Measurements from ENCODE around the gene PHLDA1.

PHLDA1 gene

DNA sequence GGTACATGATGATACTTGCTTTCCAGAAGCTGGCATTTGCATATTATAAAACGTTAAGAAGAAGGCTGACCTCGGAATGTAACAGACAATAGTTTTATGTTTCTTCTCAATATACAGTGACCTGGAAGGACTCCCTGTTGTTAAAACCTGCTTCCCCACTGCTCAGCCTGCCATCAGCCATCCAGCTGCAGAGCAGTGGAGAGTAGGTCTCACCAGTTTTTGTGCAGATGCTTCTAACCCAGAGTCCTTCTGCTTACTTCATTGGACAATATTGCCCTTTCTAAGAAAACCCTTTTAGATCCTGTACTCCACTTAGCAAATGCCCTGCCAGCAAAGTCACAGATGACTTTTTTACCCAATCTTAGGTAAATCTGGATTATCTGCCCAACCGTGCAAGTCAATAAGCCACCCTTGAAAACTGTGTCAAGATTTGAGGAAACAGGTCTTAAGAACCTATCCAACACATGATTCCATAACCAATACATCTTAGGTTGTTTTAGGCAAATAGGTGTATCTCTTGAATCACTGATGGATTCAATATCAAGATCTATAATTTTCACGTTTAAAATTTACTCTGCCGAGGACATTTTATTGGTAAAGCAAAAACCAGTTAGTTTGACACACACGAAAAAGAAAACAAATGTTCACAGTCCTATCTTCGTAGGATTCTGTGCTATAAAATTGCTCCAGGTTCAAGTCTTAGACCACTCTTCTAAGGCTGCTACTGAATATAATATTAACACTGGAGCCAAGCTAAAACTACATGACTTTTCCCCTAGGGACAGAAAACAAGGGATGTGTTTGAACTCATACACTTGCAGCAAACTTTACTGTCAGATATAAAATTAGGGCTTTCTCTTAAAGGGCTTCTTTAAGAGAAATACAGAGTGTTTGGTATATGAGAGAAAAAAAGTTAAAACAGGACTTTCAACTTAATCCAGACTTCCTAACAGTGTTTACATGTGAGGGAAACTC is 5.7 kb downstream of the PHLDA1 start:
- Histone ChIP-seq H3K4me3 (ENCODE audit: low read length) (no peak overlapping the region), H3K27me3 (replicated peaks; ENCODE audit: control insufficient read depth, insufficient read depth, low read length) (no peaks in the 10 kb centered on the region), H3K9me3 (ENCODE audit: control insufficient read depth, low read length) (no peaks in the 10 kb centered on the region), H3K36me3 (ENCODE audit: control insufficient read depth, insufficient read depth, low read length, severe bottlenecking) (no peaks in the 10 kb centered on the region), H3K4me1 (ENCODE audit: control insufficient read depth, insufficient read depth, low read length) (peaks cover 29% of the 10 kb centered on the region), H3K9ac (ENCODE audit: low read length) (no peak overlapping the region)
- peak; percentile 31 for DNase-seq (ENCODE audit: low read depth)

DNA sequence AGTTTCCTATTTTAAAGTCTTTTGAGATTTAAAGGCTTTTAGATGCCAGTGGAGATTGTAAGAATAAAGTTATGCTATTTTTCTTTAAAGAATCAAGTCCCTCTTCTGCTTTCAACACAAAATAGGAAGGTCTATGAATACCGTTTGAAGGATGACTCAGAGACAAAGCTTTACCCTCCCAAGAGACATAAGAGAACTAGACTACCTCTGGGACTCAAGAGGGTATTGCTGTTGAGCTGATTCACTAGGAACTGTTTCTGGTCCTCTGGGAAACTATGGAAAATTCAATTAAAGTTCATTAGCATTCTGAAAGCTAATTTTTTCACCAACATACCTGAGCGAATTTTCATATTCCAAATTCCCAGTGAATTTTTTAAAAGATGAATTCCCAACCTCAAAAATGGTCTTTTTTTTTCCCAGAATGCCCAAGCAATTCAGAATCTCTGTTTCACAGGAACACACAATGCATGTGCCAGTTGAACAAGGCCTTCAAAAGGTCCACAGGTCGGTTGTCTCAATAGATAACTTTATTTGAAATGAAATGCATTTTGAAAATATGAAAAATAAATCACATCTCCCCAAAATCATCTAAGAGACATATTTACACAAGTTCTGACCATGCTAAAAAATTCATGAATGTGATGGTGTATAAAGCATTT is 6.5 kb downstream of the PHLDA1 start:
- Histone ChIP-seq H3K4me3 (ENCODE audit: low read length) (no peak overlapping the region), H3K36me3 (ENCODE audit: control insufficient read depth, insufficient read depth, low read length, severe bottlenecking) (no peaks in the 10 kb centered on the region), H3K9ac (ENCODE audit: low read length) (no peak overlapping the region), H3K27me3 (replicated peaks; ENCODE audit: control insufficient read depth, insufficient read depth, low read length) (no peaks in the 10 kb centered on the region), H3K4me1 (ENCODE audit: control insufficient read depth, insufficient read depth, low read length) (peaks cover 38% of the 10 kb centered on the region), H3K9me3 (ENCODE audit: control insufficient read depth, low read length) (no peaks in the 10 kb centered on the region)
- peak; percentile 77 for DNase-seq (ENCODE audit: low read depth)

- no peaks in the 10 kb centered on the region for H3K9me3 ChIP-seq (ENCODE audit: control insufficient read depth, low read length)
- H3K27me3 ChIP-seq (replicated peaks; ENCODE audit: control insufficient read depth, insufficient read depth, low read length): no peaks in the 10 kb centered on the region
- H3K4me1 ChIP-seq (ENCODE audit: control insufficient read depth, insufficient read depth, low read length): peaks cover 41% of the 10 kb centered on the region
- no peak overlapping the region for H3K4me3 ChIP-seq (ENCODE audit: low read length)
- H3K36me3 ChIP-seq (ENCODE audit: control insufficient read depth, insufficient read depth, low read length, severe bottlenecking): no peaks in the 10 kb centered on the region
- no peak for DNase-seq (ENCODE audit: low read depth)
- no peak overlapping the region for H3K9ac ChIP-seq (ENCODE audit: low read length)
Observed at GRCh38 chr12:76024102-76024781, 7.3 kb downstream of the PHLDA1 start.

DNA sequence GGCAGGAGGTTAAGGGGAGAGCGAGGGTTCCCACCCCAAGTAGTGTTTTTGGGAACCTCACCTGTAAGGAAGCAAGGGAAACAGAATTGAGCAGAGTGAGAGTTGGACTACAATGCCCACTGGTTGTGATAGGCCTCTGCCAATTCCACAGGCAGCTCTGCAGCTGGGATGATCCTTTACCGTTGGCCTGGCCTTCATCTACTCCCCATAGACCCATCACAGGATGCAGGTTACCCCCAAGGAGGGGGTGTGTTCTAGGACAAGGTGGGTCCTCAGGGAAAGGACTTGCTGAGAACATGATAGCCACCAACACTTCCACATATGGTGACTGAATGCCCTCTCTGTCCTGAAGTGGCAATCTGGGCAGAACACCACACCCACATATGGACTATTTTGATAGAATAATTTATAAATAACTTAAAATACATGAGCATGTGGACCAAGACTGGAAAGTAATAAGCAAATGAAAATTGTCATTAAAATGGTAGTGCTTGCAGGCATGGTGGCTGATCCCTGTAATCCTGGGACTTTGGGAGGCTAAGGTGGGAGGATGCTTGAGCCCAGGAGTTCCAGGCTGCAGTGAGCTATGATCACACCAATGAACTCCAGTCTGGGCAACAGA is 8.4 kb downstream of the PHLDA1 start:
- H3K4me3 ChIP-seq (ENCODE audit: low read length): no peak overlapping the region
- H3K27me3 ChIP-seq (replicated peaks; ENCODE audit: control insufficient read depth, insufficient read depth, low read length): no peaks in the 10 kb centered on the region
- no peak overlapping the region for H3K9ac ChIP-seq (ENCODE audit: low read length)
- no peaks in the 10 kb centered on the region for H3K36me3 ChIP-seq (ENCODE audit: control insufficient read depth, insufficient read depth, low read length, severe bottlenecking)
- no peak for DNase-seq (ENCODE audit: low read depth)
- no peaks in the 10 kb centered on the region for H3K9me3 ChIP-seq (ENCODE audit: control insufficient read depth, low read length)
- peaks cover 37% of the 10 kb centered on the region for H3K4me1 ChIP-seq (ENCODE audit: control insufficient read depth, insufficient read depth, low read length)

GRCh38 chr12:76022506-76022905 is 9.1 kb downstream of the PHLDA1 start:
- H3K4me3 ChIP-seq (ENCODE audit: low read length): no peak overlapping the region
- no peak for DNase-seq (ENCODE audit: low read depth)
- H3K9ac ChIP-seq (ENCODE audit: low read length): no peak overlapping the region
- no peaks in the 10 kb centered on the region for H3K27me3 ChIP-seq (replicated peaks; ENCODE audit: control insufficient read depth, insufficient read depth, low read length)
- H3K9me3 ChIP-seq (ENCODE audit: control insufficient read depth, low read length): no peaks in the 10 kb centered on the region
- peaks cover 40% of the 10 kb centered on the region for H3K4me1 ChIP-seq (ENCODE audit: control insufficient read depth, insufficient read depth, low read length)
- no peaks in the 10 kb centered on the region for H3K36me3 ChIP-seq (ENCODE audit: control insufficient read depth, insufficient read depth, low read length, severe bottlenecking)

DNA sequence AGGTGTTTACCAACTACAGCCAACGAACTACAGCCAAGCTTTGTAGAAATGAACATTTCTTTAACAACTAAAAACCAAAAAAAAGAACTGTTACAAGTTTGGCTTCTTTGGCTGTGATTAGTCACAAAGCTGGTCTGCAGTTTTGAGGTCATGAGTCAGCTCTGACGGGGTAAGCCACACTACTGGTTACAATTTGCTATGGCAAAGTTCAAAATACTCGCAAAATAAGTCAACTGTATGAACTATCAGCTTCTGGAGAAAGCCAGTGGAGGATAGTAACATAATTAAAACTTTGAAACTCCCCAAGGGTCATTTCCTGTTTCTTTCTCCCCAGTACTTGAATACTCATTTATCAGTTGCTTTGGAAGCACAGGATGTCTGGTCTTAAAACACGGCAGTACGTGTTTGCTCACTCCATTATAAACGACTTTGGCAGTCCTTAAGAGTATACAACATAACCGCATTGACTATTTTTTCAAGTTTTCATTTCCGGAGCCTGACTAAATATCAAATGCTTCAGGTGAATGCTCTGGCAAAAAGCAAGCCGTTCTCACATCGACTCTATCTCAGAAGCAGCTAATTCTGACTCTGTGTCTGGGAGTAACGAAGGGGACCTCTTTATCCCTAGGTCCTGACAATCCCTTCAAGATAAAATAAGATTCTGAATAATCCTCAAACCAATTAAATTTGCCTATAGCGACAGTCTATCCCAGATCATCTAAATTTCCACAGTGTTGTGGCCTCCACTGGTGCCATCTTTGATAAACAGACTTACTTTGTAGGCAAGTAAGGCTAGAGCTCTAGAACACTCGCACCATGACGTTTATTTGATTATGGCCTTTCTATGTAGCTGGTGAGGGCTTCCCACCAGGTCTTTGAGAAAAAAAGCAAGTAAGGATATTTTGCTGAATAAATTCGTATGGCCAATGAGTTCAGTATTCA is 10.6 kb downstream of the PHLDA1 start:
- Histone ChIP-seq H3K9me3 (ENCODE audit: control insufficient read depth, low read length) (no peaks in the 10 kb centered on the region), H3K27me3 (replicated peaks; ENCODE audit: control insufficient read depth, insufficient read depth, low read length) (no peaks in the 10 kb centered on the region), H3K36me3 (ENCODE audit: control insufficient read depth, insufficient read depth, low read length, severe bottlenecking) (no peaks in the 10 kb centered on the region), H3K4me1 (ENCODE audit: control insufficient read depth, insufficient read depth, low read length) (peaks cover 34% of the 10 kb centered on the region), H3K9ac (ENCODE audit: low read length) (peak overlapping the region; percentile 24), H3K4me3 (ENCODE audit: low read length) (peak overlapping the region; percentile 31)
- peak; percentile 90 for DNase-seq (ENCODE audit: low read depth)

- peak; percentile 73 for DNase-seq (ENCODE audit: low read depth)
- Histone ChIP-seq H3K9me3 (ENCODE audit: control insufficient read depth, low read length) (no peaks in the 10 kb centered on the region), H3K4me3 (ENCODE audit: low read length) (peak overlapping the region; percentile 12), H3K9ac (ENCODE audit: low read length) (peak overlapping the region; percentile 24), H3K36me3 (ENCODE audit: control insufficient read depth, insufficient read depth, low read length, severe bottlenecking) (no peaks in the 10 kb centered on the region), H3K4me1 (ENCODE audit: control insufficient read depth, insufficient read depth, low read length) (peaks cover 34% of the 10 kb centered on the region), H3K27me3 (replicated peaks; ENCODE audit: control insufficient read depth, insufficient read depth, low read length) (no peaks in the 10 kb centered on the region)
Observed at GRCh38 chr12:76020281-76020680, 11.3 kb downstream of the PHLDA1 start.

GRCh38 chr12:76018672-76019071 is 12.9 kb downstream of the PHLDA1 start:
- Histone ChIP-seq H3K36me3 (ENCODE audit: control insufficient read depth, insufficient read depth, low read length, severe bottlenecking) (no peaks in the 10 kb centered on the region), H3K27me3 (replicated peaks; ENCODE audit: control insufficient read depth, insufficient read depth, low read length) (no peaks in the 10 kb centered on the region), H3K4me3 (ENCODE audit: low read length) (no peak overlapping the region), H3K9ac (ENCODE audit: low read length) (no peak overlapping the region), H3K4me1 (ENCODE audit: control insufficient read depth, insufficient read depth, low read length) (peaks cover 30% of the 10 kb centered on the region), H3K9me3 (ENCODE audit: control insufficient read depth, low read length) (no peaks in the 10 kb centered on the region)
- DNase-seq (ENCODE audit: low read depth): no peak

GRCh38 chr12:76018111-76018510 is 13.5 kb downstream of the PHLDA1 start:
- no peak for DNase-seq (ENCODE audit: low read depth)
- H3K4me3 ChIP-seq (ENCODE audit: low read length): no peak overlapping the region

DNA sequence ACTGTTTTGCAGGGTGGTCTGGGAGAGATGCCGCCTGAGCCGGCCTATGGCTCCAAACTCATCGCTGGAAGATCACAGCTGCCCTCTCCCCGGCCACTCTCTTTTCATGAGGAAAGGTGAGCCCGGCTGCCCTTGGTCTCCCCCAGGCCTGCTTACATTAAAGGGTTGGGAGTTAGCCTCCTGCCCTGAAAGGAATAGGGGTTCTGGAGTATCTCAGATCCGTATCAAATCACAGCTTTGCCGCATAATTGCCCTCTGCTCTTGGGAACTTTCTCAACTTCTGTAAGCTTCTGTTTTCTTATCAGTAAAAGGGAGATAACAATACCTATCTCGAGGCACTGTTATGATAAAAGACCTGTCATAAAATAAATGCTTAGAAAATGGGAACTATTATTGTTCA is 17.6 kb downstream of the PHLDA1 start:
- peaks cover 19% of the 10 kb centered on the region for H3K4me1 ChIP-seq (ENCODE audit: control insufficient read depth, insufficient read depth, low read length)
- no peak for DNase-seq (ENCODE audit: low read depth)
- H3K4me3 ChIP-seq (ENCODE audit: low read length): no peak overlapping the region
- H3K27me3 ChIP-seq (replicated peaks; ENCODE audit: control insufficient read depth, insufficient read depth, low read length): no peaks in the 10 kb centered on the region
- H3K36me3 ChIP-seq (ENCODE audit: control insufficient read depth, insufficient read depth, low read length, severe bottlenecking): no peaks in the 10 kb centered on the region
- no peak overlapping the region for H3K9ac ChIP-seq (ENCODE audit: low read length)
- H3K9me3 ChIP-seq (ENCODE audit: control insufficient read depth, low read length): no peaks in the 10 kb centered on the region

More at GRCh38 chr12:76018111-76018510, 13.5 kb downstream of the PHLDA1 start:
- no peaks in the 10 kb centered on the region for H3K27me3 ChIP-seq (replicated peaks; ENCODE audit: control insufficient read depth, insufficient read depth, low read length)
- H3K9ac ChIP-seq (ENCODE audit: low read length): no peak overlapping the region
- peaks cover 30% of the 10 kb centered on the region for H3K4me1 ChIP-seq (ENCODE audit: control insufficient read depth, insufficient read depth, low read length)
- H3K36me3 ChIP-seq (ENCODE audit: control insufficient read depth, insufficient read depth, low read length, severe bottlenecking): no peaks in the 10 kb centered on the region
- H3K9me3 ChIP-seq (ENCODE audit: control insufficient read depth, low read length): no peaks in the 10 kb centered on the region

Measured in adipocyte (in vitro differentiated cells).